Left cardiac atrium (tissue), 4 donors: Measurements from ENCODE around the gene ZNF407. TPM values are rescaled to one million over a fixed set of nuclear protein-coding genes. Genes with fewer than 3 reads are reported as not detected.
A peak's percentile ranks its signal among the peaks of the same experiment; 100 is the strongest.

Experiments
- ATAC-seq, 2 donors: fragments of 200-7000 bp; cut with Tn5 transposase; one replicate each; pipeline ENCODE4 v1.9.1; 2020; ENCODE audit warnings: mild to moderate bottlenecking in 2 of 2, moderate library complexity in 2 of 2
- DNase-seq: peaks from one replicate; pipeline ENCODE4 v3.0.0-alpha.2; 2020
- intact Hi-C, 2 donors: fragments of 100-400 bp; cut with DNase I; formaldehyde crosslinking; loops; one replicate each; pipeline versions ENCODE4 v1.14.1 to v1.15.1; 2022 to 2023
- total RNA-seq, 2 donors: library from RNA; stranded (reverse); fragmentation: NEBNext Ultra II Directional; extraction: Animal tissue kit (Norgen Biotek cat#: 25700); gene quantifications; one replicate each; pipeline ENCODE4 v1.2.1, GENCODE V29; 2021
- donor health status: DM: no; HTN: yes; CAD: no.
- donor health status: DM: no; HTN: yes; CAD: no; lungs with severe emphysema.
- donor health status: DM: yes; HTN: yes; CAD: no.
- donor health status: Dilated cardiomyopathy.

Gene ZNF407
- total RNA-seq, 2 donors from 2014 or later = 10.1 to 10.6 TPM

- DNase-seq (no peak), ATAC-seq (no peak)
- intact Hi-C loops = no loop called here
Observed at GRCh38 chr18:74832999-74833398, 235.3 kb downstream of the ZNF407 start.

GRCh38 chr18:74834424-74835309 is 237.0 kb downstream of the ZNF407 start:
- intact Hi-C loops = no loop called here
- DNase-seq = no peak
- ATAC-seq = no peak

GRCh38 chr18:74836296-74837139 is 238.8 kb downstream of the ZNF407 start:
- DNase-seq (peak; percentile 34), ATAC-seq (peak; percentile 58 to 70)
- intact Hi-C loops = no loop called here

- intact Hi-C loops = no loop called here
- ATAC-seq = peak in 1 of 2 donors; percentile 62
- no peak for DNase-seq
Observed at GRCh38 chr18:74840492-74841167, 243.0 kb downstream of the ZNF407 start.

GRCh38 chr18:74841248-74841647 is 243.6 kb downstream of the ZNF407 start:
- DNase-seq (no peak), ATAC-seq (peak; percentile 35 to 53)
- intact Hi-C loops = no loop called here

- intact Hi-C loops = no loop called here
- ATAC-seq (no peak), DNase-seq (no peak)
Observed at GRCh38 chr18:74849301-74849700, 251.6 kb downstream of the ZNF407 start.

GRCh38 chr18:74856434-74856833 is 258.8 kb downstream of the ZNF407 start:
- DNase-seq (no peak), ATAC-seq (no peak)
- intact Hi-C loops = no loop called here

GRCh38 chr18:74856928-74857327 is 259.3 kb downstream of the ZNF407 start:
- DNase-seq = no peak
- ATAC-seq = no peak
- intact Hi-C loops = no loop called here

GRCh38 chr18:74857901-74858300 is 260.2 kb downstream of the ZNF407 start:
- no peak for ATAC-seq
- DNase-seq = no peak
- intact Hi-C loops = no loop called here

GRCh38 chr18:74861154-74861553 is 263.5 kb downstream of the ZNF407 start:
- no peak for DNase-seq
- peak; percentile 38 to 71 for ATAC-seq
- intact Hi-C loops = loop anchor here in 1 of 2 donors (10.0 kb wide), 1 partner anchor 56 kb away; no protein-coding TSS in a partner anchor

GRCh38 chr18:74862094-74862493 is 264.4 kb downstream of the ZNF407 start:
- ATAC-seq (peak; percentile 83 to 84), DNase-seq (peak; percentile 33)
- intact Hi-C loops = loop anchor here in 1 of 2 donors (10.0 kb wide), 1 partner anchor 57 kb away; no protein-coding TSS in a partner anchor

- intact Hi-C loops = loop anchor here in 1 of 2 donors (10.0 kb wide), 1 partner anchor 62 kb away; no protein-coding TSS in a partner anchor
- DNase-seq (no peak), ATAC-seq (no peak)
Observed at GRCh38 chr18:74866577-74866976, 268.9 kb downstream of the ZNF407 start.

- ATAC-seq = no peak
- intact Hi-C loops = loop anchor here in 1 of 2 donors (10.0 kb wide), 1 partner anchor 64 kb away; no protein-coding TSS in a partner anchor
- no peak for DNase-seq
Observed at GRCh38 chr18:74868461-74868860, 270.8 kb downstream of the ZNF407 start.

- ATAC-seq = no peak
- no peak for DNase-seq
- intact Hi-C loops = loop anchor here in 1 of 2 donors (10.0 kb wide), 1 partner anchor 65 kb away; no protein-coding TSS in a partner anchor
Observed at GRCh38 chr18:74869904-74870863, 272.5 kb downstream of the ZNF407 start.

GRCh38 chr18:74870950-74871349 is 273.3 kb downstream of the ZNF407 start:
- intact Hi-C loops = no loop called here
- ATAC-seq = no peak

GRCh38 chr18:74873629-74874028 is 276.0 kb downstream of the ZNF407 start:
- intact Hi-C loops = no loop called here
- ATAC-seq (no peak), DNase-seq (no peak)

More at GRCh38 chr18:74870950-74871349, 273.3 kb downstream of the ZNF407 start:
- no peak for DNase-seq

GRCh38 chr18:74874351-74874750 is 276.7 kb downstream of the ZNF407 start:
- intact Hi-C loops = no loop called here
- ATAC-seq = peak; percentile 30 to 45
- no peak for DNase-seq
